Chondrocyte (in vitro differentiated cells): ENCODE measurements around the gene GALR1. TPM values are rescaled to one million over a fixed set of nuclear protein-coding genes. Genes with fewer than 3 reads are reported as not detected.

ENCODE experiments used
- DNase-seq: peaks from one replicate; pipeline ENCODE4 v3.0.0; 2021; ENCODE audit warnings: mixed read lengths, low spot score
- H3K27ac Mint-ChIP-seq: one replicate; pipeline ENCODE4 v1.8.0; 2021; ENCODE audit warnings: mild to moderate bottlenecking, moderate library complexity, mixed read lengths; ENCODE audit not compliant: unreplicated experiment
- H3K27me3 Mint-ChIP-seq: 2 replicates; pipeline ENCODE4 v1.8.0; 2021; ENCODE audit warnings: low read depth, mixed read lengths
- H3K36me3 Mint-ChIP-seq: 2 replicates; pipeline ENCODE4 v1.8.0; 2021; ENCODE audit warnings: low read depth, mixed read lengths
- H3K4me1 Mint-ChIP-seq: 2 replicates; pipeline ENCODE4 v1.8.0; 2021; ENCODE audit warnings: low read depth, mild to moderate bottlenecking, mixed read lengths
- H3K4me3 Mint-ChIP-seq: one replicate; pipeline ENCODE4 v1.8.0; 2021; ENCODE audit warnings: mild to moderate bottlenecking, moderate library complexity, mixed read lengths; ENCODE audit not compliant: unreplicated experiment
- H3K9me3 Mint-ChIP-seq: 2 replicates; pipeline ENCODE4 v1.8.0; 2021; ENCODE audit warnings: low read depth, mixed read lengths
- total RNA-seq: library from RNA; stranded (reverse); gene quantifications from 3 replicates; pipeline ENCODE4 v1.2.1, GENCODE V29; 2021
- TF ChIP-seq, protein P1 (sequence below): fragments of 200-600 bp; sonication (generic); IDR thresholded peaks from 2 replicates; pipeline ENCODE4 v1.5.0; 2021; ENCODE audit warnings: antibody characterized with exemption, mild to moderate bottlenecking, moderate library complexity

The GALR1 gene
- total RNA-seq, 1 donor from 2014 or later = not detected

DNA sequence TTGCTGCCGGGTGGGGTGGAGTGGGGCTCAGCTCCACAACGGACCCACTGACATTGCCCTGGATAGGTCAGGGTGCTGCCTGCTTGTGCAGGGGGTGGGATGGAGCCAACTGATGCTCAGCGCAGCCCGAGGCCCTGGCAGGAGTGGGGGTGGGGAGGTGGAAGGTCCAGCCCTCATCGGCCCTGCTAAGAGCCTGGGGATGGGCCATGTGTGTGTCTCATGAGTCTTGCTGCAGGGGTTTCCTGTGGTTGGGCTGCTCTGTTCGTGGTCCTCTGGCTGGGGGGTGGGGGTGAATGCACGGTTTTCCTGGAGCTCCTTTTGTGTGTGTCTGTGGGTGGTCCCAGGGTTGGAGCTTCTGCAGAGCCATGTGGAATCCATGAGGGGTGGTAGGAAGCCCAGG is 39.4 kb upstream of the GALR1 start:
- Mint-ChIP-seq H3K36me3 (no peaks in the 10 kb centered on the region), H3K27me3 (no peaks in the 10 kb centered on the region), H3K4me3 (no peak overlapping the region), H3K9me3 (no peaks in the 10 kb centered on the region), H3K4me1 (peaks cover 46% of the 10 kb centered on the region), H3K27ac (no peak overlapping the region)
- TF ChIP-seq, protein P1, sequence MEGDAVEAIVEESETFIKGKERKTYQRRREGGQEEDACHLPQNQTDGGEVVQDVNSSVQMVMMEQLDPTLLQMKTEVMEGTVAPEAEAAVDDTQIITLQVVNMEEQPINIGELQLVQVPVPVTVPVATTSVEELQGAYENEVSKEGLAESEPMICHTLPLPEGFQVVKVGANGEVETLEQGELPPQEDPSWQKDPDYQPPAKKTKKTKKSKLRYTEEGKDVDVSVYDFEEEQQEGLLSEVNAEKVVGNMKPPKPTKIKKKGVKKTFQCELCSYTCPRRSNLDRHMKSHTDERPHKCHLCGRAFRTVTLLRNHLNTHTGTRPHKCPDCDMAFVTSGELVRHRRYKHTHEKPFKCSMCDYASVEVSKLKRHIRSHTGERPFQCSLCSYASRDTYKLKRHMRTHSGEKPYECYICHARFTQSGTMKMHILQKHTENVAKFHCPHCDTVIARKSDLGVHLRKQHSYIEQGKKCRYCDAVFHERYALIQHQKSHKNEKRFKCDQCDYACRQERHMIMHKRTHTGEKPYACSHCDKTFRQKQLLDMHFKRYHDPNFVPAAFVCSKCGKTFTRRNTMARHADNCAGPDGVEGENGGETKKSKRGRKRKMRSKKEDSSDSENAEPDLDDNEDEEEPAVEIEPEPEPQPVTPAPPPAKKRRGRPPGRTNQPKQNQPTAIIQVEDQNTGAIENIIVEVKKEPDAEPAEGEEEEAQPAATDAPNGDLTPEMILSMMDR = no peak
- no peak for DNase-seq

DNA sequence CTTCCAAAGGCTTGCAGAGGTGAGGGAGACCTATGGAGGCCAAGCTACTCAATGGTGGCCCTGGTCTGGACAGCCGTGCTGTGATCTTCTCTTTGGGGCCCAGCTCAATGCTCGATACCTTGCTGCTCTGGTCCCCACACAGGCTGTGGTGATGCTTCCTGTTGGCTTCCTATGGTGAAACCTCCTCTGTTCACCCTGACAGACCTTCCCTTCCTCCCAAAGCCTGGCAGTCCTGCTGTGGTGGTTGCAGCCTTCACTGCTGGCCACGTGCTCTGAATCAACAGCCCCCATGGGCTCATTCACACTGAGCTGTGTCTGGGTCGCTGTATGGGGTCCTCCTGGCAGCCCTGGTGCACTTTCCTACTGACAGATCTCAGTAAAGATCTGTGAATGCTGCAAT is 31.0 kb upstream of the GALR1 start:
- no peak for DNase-seq
- peaks cover 26% of the 10 kb centered on the region for H3K27me3 Mint-ChIP-seq

DNA sequence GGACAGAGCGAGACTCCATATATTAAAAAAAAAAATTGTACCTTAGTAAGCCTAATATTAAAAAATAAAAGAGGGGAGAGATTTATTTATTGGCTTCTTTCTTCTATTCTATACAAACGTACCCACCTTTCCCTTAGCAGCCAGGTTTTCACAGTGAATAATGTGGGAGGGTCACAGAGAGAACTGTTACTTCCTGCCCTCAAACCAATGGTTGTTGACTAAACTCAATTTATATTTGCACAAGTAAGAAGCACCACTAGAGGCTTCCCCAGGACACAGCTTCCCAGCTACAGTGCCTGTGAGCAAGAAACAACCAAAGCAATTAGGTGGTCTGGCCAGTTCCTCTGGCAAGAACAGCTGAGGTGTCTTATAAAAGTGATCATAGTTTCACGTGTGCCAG is 28.9 kb upstream of the GALR1 start:
- Mint-ChIP-seq H3K36me3 (no peaks in the 10 kb centered on the region), H3K9me3 (peaks cover 2% of the 10 kb centered on the region), H3K4me1 (no peaks in the 10 kb centered on the region), H3K27me3 (peaks cover 27% of the 10 kb centered on the region), H3K4me3 (no peak overlapping the region), H3K27ac (no peak overlapping the region)
- no peak for DNase-seq
- TF ChIP-seq, protein P1 = no peak

More for the DNA sequence above, 31.0 kb upstream of the GALR1 start:
- Mint-ChIP-seq H3K4me1 (no peaks in the 10 kb centered on the region), H3K36me3 (no peaks in the 10 kb centered on the region), H3K4me3 (no peak overlapping the region), H3K9me3 (no peaks in the 10 kb centered on the region), H3K27ac (no peak overlapping the region)
- TF ChIP-seq, protein P1 = no peak

DNA sequence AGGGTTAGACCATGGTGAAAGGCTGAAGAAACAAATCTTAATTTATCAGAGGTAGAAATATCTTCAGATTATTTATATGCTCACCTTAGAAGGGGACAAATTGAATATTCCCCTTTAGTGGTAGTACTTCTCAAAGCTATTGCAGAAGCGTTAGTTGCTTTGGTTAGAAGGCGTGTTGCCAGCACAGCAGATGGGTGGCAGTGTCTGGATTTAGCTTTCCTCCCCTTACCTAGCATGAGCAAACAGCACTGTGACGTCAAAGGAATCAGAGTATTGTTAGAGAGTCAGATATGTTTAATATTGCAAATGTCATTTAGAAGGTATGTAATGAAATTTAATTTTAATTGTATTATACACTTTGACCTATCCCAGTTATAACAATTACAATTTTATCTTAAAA is 27.2 kb upstream of the GALR1 start:
- Mint-ChIP-seq H3K4me1 (no peaks in the 10 kb centered on the region), H3K4me3 (no peak overlapping the region), H3K36me3 (no peaks in the 10 kb centered on the region), H3K27me3 (peaks cover 30% of the 10 kb centered on the region), H3K27ac (no peak overlapping the region), H3K9me3 (peaks cover 2% of the 10 kb centered on the region)
- DNase-seq = no peak
- TF ChIP-seq, protein P1 = no peak

DNA sequence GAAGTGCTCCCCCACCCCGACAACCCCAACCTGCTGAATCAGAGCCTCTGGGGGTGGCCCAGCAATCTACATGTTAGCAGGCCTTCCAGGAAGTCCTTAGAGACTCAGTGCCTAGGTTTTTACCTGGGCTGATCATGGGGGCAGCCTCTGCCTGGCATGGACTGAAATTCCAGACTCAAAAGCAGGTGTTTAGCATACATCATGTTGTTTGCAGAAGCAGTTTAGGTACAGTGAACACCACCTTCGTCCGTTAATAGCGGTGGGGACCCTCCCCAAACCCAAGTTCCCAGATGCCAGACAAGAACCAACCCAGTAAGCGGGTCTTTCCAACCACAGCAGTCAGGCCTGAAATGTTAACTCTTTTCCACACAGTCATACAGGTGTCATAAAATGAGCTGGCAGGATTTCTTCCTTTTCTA is 26.4 kb upstream of the GALR1 start:
- H3K4me1 Mint-ChIP-seq = no peaks in the 10 kb centered on the region
- H3K4me3 Mint-ChIP-seq = no peak overlapping the region
- DNase-seq = no peak
- no peak overlapping the region for H3K27ac Mint-ChIP-seq
- TF ChIP-seq, protein P1 = no peak
- H3K27me3 Mint-ChIP-seq = peaks cover 38% of the 10 kb centered on the region
- H3K9me3 Mint-ChIP-seq = peaks cover 2% of the 10 kb centered on the region
- H3K36me3 Mint-ChIP-seq = no peaks in the 10 kb centered on the region
